ENCODE data around the gene FBLN2. TPM values are rescaled to one million over a fixed set of nuclear protein-coding genes. Genes with fewer than 3 reads are reported as not detected.

The FBLN2 gene
- polyA plus RNA-seq, 1 of the 3 experiments (the other 2 are of a cell fraction) = 5.2 TPM

DNA sequence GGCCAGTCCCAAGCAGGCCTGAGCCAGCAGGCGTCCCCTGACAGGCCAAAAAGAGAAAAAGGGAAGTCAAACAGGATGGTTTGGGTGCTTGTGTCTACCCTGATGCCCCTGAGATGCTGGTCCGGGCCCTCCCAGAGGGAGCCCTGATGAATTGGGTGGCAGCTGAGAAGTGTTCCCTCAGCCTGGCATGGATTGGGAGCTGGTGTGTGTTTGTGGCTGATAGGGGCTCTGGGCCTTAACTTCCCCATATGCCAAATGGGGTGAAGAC is 1.4 kb downstream of the FBLN2 start:
- H3K4me2 ChIP-seq = no peak overlapping the region
- POLR2A ChIA-PET = interaction anchor here (1.1 kb wide), 1 partner anchor 13 kb away, joined by 3 read pairs; no protein-coding TSS in a partner anchor
- no peak for DNase-seq
- 94% methylated on average over 2 of the region's 2 CpGs for WGBS (ENCODE audit: low lambda C conversion rate)
- no peaks in the 10 kb centered on the region for H3K9me3 ChIP-seq
- H3K36me3 ChIP-seq (replicated peaks in 1 of 2; ENCODE audit: control insufficient read depth in 1 of 2, insufficient read depth in 2 of 2, low read length in 1 of 2) = no peaks in the 10 kb centered on the region
- no peak for TF ChIP-seq GABPA (IDR thresholded peaks at IDR 0.05; ENCODE audit: low read depth)
- no peak for TF ChIP-seq EZH2phosphoT487 (IDR thresholded peaks at IDR 0.05; ENCODE audit: borderline replicate concordance, low read depth)
- TF ChIP-seq TEAD4 (IDR thresholded peaks at IDR 0.05; ENCODE audit: borderline replicate concordance, insufficient read depth) = no peak
- H4K20me1 ChIP-seq (ENCODE audit: insufficient read depth) = no peaks in the 10 kb centered on the region
- no peak overlapping the region for H3K27ac ChIP-seq (ENCODE audit: low read depth in 2 of 2, low read length in 1 of 2)
- CTCF ChIA-PET = interaction anchor here (0.8 to 1.8 kb wide), 3 partner anchors 10 to 98 kb away, joined by 3 to 7 read pairs (median 5); no protein-coding TSS in a partner anchor
- no peaks in the 10 kb centered on the region for H3K79me2 ChIP-seq (ENCODE audit: insufficient read depth)
- H3K4me3 ChIP-seq (ENCODE audit: low read depth in 2 of 2, low read length in 1 of 2) = no peak overlapping the region
- no peak overlapping the region for H3K9ac ChIP-seq
- no peak overlapping the region for H2AFZ ChIP-seq (ENCODE audit: low read depth)
- H3K9me2 ChIP-seq = no peaks in the 10 kb centered on the region
- no peaks in the 10 kb centered on the region for H3K27me3 ChIP-seq (ENCODE audit: insufficient read depth)
- peaks cover 0 to 35% of the 10 kb centered on the region in 2 experiments; a peak in 1 of 4 replicates for H3K4me1 ChIP-seq (ENCODE audit: control insufficient read depth in 1 of 2, insufficient read depth in 2 of 2, low read depth in 1 of 2, low read length in 1 of 2)
- H3F3A ChIP-seq (replicated peaks; ENCODE audit: insufficient read depth) = no peaks in the 10 kb centered on the region

DNA sequence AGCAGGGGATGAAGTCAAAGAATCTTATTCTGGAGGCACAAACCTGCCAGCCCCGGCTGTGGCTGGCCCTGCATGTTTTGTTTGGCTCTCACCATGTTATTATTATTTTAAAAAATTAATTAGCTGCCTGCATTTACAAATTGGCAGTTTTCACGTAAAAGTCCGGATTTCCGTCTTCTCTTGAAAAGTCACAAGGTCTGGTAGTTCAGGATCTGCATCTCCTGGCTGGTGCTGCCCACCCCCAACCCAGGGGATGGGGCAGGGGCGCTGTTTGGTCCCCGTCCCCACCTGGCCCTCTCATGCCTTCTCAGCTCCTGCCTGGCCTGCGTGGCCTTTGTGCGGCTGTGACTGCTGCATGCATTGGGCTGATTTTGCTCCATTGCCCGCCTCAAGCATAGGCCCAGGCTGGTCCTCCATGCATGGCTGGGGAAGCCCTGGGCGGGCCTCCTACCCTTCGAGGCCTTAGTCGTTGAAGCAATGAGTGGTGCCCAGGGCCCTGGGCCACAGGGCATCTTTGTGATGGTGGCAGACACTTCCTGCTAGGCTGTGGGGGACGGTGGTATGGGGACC is 2.0 kb downstream of the FBLN2 start:
- Histone ChIP-seq H3K4me2 (no peak overlapping the region), H3K79me2 (ENCODE audit: insufficient read depth) (no peaks in the 10 kb centered on the region), H3K36me3 (replicated peaks in 1 of 2; ENCODE audit: control insufficient read depth in 1 of 2, insufficient read depth in 2 of 2, low read length in 1 of 2) (no peaks in the 10 kb centered on the region), H3K9ac (no peak overlapping the region), H3K9me3 (no peaks in the 10 kb centered on the region), H3K27ac (ENCODE audit: low read depth in 2 of 2, low read length in 1 of 2) (no peak overlapping the region), H3K9me2 (no peaks in the 10 kb centered on the region), H3K4me3 (ENCODE audit: low read depth in 2 of 2, low read length in 1 of 2) (no peak overlapping the region), H3K27me3 (ENCODE audit: insufficient read depth) (no peaks in the 10 kb centered on the region), H3K4me1 (ENCODE audit: control insufficient read depth in 1 of 2, insufficient read depth in 2 of 2, low read depth in 1 of 2, low read length in 1 of 2) (peaks cover 0 to 35% of the 10 kb centered on the region in 2 experiments; a peak in 1 of 4 replicates), H3F3A (replicated peaks; ENCODE audit: insufficient read depth) (no peaks in the 10 kb centered on the region), H2AFZ (ENCODE audit: low read depth) (no peak overlapping the region), H4K20me1 (ENCODE audit: insufficient read depth) (no peaks in the 10 kb centered on the region)
- ChIA-PET POLR2A (interaction anchor here (1.1 kb wide), 1 partner anchor 13 kb away, joined by 3 read pairs; no protein-coding TSS in a partner anchor), CTCF (interaction anchor here (0.8 to 1.8 kb wide), 4 partner anchors 10 to 97 kb away, joined by 3 to 7 read pairs (median 4); no protein-coding TSS in a partner anchor)
- whole genome bisulfite sequencing (ENCODE audit: low lambda C conversion rate) = 97% methylated on average over 8 of the region's 13 CpGs
- no peak for TF ChIP-seq EP300 (IDR thresholded peaks at IDR 0.05; ENCODE audit: borderline replicate concordance in 1 of 2, low read depth in 1 of 2, low read length in 1 of 2)
- no peak for TF ChIP-seq MEF2A (IDR thresholded peaks at IDR 0.05; ENCODE audit: borderline replicate concordance, low read depth)
- no peak for TF ChIP-seq FOXM1 (IDR thresholded peaks at IDR 0.05; ENCODE audit: low read depth)
- no peak for DNase-seq

- Histone ChIP-seq H3K27me3 (ENCODE audit: insufficient read depth) (no peaks in the 10 kb centered on the region), H3K9me2 (no peaks in the 10 kb centered on the region), H3K36me3 (replicated peaks in 1 of 2; ENCODE audit: control insufficient read depth in 1 of 2, insufficient read depth in 2 of 2, low read length in 1 of 2) (no peaks in the 10 kb centered on the region), H3K4me2 (no peak overlapping the region), H3K9ac (no peak overlapping the region), H3K79me2 (ENCODE audit: insufficient read depth) (no peaks in the 10 kb centered on the region), H3K27ac (ENCODE audit: low read depth in 2 of 2, low read length in 1 of 2) (no peak overlapping the region), H3K4me3 (ENCODE audit: low read depth in 2 of 2, low read length in 1 of 2) (no peak overlapping the region), H4K20me1 (ENCODE audit: insufficient read depth) (no peaks in the 10 kb centered on the region), H3K9me3 (no peaks in the 10 kb centered on the region), H3K4me1 (ENCODE audit: control insufficient read depth in 1 of 2, insufficient read depth in 2 of 2, low read depth in 1 of 2, low read length in 1 of 2) (peaks cover 0 to 39% of the 10 kb centered on the region in 2 experiments; a peak in 1 of 4 replicates), H3F3A (replicated peaks; ENCODE audit: insufficient read depth) (no peaks in the 10 kb centered on the region), H2AFZ (ENCODE audit: low read depth) (no peak overlapping the region)
- WGBS (ENCODE audit: low lambda C conversion rate) = 80% methylated on average over 27 of the region's 28 CpGs
- DNase-seq = no peak
- ChIA-PET POLR2A (interaction anchor here (0.6 kb wide), 1 partner anchor 799 kb away, joined by 3 read pairs; no protein-coding TSS in a partner anchor), CTCF (interaction anchor here (0.9 to 1.9 kb wide), 4 partner anchors 53 to 95 kb away, joined by 3 to 10 read pairs (median 6); no protein-coding TSS in a partner anchor)
- no peak for TF ChIP-seq RXRA (IDR thresholded peaks at IDR 0.05; ENCODE audit: borderline replicate concordance, low read depth)
- no peak for TF ChIP-seq RAD21 (IDR thresholded peaks at IDR 0.05; ENCODE audit: low read length)
- no peak for TF ChIP-seq MAX (IDR thresholded peaks at IDR 0.05; ENCODE audit: low read depth)
- TF ChIP-seq, protein P1, sequence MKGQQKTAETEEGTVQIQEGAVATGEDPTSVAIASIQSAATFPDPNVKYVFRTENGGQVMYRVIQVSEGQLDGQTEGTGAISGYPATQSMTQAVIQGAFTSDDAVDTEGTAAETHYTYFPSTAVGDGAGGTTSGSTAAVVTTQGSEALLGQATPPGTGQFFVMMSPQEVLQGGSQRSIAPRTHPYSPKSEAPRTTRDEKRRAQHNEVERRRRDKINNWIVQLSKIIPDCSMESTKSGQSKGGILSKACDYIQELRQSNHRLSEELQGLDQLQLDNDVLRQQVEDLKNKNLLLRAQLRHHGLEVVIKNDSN (IDR thresholded peaks at IDR 0.05; ENCODE audit: borderline replicate concordance, low read depth) = no peak
Observed at GRCh38 chr3:13552857-13553652, 4.1 kb downstream of the FBLN2 start.

All from SK-N-SH (cell line).